Ramos (cell line): ENCODE results near the gene TBC1D1.

Experiments used
- in situ Hi-C: fragments of 300-500 bp; cut with MboI; formaldehyde crosslinking; loops from one replicate; pipeline ENCODE4 v1.14.3; 2022; ENCODE audit warnings: low sequenced_read_pairs; ENCODE audit not compliant: unreplicated experiment

TBC1D1 gene

DNA sequence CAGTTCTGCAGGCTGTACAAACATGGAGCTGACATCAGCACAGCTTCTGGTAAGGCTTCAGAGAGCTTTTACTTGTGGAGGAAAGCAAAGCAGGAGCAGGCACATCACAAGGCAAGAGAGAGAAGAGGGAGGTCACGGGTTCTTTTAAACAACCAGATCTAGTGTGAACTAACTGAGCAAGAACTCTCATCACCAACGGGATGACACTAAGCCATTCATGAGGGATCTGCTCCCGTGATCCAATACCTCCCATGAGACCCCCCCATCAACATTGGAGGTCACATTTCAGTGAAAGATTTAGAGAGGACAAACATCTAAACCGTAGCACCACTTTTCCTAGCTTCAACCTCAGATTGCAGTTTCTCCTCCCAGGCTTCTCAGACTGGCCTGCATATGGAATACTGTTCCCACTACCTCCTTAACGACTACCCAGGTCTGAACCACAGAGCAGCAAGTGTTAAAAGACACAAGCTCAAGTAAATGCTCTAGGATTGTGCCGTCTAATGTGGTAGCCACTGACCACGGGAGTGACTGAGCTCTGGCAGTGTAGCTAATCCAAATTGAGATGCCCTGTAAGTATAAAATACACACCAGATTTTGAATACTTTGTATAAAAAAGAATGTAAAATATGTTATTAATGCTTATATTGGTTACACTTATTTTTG lies 262.0 kb downstream of the TBC1D1 start:
- in situ Hi-C loops, result no loop called here

DNA sequence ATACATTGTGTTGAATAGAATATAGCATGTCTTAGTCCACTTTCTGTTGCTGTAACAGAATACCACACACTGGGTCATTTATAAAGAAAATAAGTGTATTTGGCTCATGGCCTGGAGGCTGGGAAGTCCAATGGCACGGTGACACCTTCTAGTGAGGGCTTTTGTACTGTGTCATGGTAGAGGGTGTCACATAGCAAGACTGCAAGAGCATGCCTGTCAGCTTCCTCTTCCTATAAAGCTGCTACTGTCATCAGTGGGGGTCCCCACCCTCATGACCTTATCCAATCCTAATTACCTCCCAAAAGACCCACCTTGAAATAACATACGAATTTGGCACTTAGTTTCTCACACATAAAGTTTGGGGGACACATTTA lies 262.5 kb downstream of the TBC1D1 start:
- in situ Hi-C loops, result no loop called here

DNA sequence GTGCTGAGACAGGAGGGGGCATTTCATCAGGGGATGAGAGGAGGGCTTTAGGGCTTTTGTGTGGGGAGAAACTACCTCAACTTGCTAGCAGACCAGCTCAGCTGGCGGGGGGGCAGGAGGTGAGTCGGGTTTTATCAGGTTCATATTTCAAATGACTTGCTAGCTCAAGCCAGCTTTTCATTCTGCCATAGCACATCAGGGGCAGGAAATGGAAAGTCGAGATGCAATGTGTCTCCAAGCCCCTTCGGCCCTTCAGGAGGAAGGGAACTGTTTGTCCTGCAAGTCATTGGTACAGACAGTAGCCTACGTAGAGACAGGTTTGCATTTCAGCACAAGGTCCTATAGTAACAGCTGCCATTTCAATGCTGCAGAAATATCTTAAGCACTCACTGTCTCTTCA lies 263.4 kb downstream of the TBC1D1 start:
- in situ Hi-C loops, result no loop called here

- in situ Hi-C loops, result no loop called here
Observed at GRCh38 chr4:38154681-38155588, 264.1 kb downstream of the TBC1D1 start.

DNA sequence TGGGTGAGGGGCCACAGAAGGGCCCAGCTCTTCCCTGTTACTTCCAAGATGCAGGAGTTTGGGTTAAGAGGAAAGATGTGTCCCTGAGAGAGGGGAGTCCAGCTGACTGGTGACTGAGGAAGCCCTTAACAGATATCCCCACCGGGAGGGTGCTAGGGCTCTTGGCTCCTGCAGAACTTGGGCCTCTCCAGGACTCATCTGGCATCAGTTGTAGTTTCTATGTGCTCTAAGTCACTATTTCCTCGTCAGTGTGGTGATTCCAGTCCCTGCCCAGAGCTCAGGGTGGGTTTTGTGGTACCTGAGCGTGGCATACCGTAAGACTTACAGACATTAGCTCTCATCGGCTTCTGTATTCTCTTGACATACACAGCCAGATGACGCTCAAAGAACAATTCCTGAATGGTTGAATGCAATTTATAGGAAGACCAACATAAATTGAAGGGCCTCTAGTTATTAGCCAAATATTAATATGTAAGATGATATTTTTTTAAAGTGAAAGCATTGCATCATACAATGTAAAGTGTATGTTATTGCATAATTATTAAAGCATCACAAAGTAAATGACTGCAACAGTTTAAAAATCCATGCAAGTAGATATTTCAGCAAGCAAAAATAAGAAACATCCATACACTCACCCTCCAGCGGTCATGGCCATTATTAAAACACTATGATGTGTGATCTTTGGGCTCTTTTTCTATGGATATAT lies 264.9 kb downstream of the TBC1D1 start:
- in situ Hi-C loops, result no loop called here

- in situ Hi-C loops, result no loop called here
Observed at GRCh38 chr4:38157592-38157991, 266.7 kb downstream of the TBC1D1 start.

GRCh38 chr4:38160487-38161207 lies 269.8 kb downstream of the TBC1D1 start:
- in situ Hi-C loops, result no loop called here

DNA sequence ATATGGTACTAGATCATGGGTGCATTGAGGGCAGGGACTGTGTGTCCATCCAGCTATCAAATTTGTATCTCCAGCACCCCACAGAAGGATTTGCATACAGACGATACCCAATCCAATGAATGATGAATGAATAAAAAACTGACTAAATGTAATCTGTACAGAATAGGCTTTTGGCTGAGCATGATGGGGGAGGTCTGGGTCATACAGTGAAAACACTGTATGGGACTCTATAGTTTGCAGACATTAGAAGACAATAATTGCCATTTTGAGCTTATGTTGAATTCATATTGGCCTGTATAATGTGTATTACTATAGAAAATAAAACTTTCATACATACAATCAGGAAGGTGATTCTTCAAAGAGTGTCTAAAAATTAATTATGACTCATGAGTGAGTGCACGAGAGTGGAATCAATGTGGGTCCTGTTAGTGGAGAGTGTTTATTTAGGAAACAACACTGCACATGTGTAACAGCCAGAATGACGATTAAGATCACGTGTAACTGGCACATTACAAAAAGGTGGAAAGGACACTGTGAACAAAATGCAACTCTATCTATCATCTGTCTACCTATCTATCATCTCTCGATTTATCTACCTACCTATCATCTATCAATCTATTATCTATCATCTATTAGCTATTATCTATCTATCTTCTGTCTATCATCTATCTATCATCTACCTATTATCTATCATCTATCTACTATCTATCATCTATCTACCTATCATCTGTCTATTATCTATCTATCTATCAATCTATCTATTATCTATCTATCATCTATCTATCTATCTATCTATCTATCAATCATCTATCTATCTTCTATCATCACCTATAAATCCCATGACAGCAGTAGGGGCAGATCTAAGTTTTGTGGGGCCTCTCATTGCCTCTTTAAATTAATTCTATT lies 270.6 kb downstream of the TBC1D1 start:
- in situ Hi-C loops, result no loop called here

DNA sequence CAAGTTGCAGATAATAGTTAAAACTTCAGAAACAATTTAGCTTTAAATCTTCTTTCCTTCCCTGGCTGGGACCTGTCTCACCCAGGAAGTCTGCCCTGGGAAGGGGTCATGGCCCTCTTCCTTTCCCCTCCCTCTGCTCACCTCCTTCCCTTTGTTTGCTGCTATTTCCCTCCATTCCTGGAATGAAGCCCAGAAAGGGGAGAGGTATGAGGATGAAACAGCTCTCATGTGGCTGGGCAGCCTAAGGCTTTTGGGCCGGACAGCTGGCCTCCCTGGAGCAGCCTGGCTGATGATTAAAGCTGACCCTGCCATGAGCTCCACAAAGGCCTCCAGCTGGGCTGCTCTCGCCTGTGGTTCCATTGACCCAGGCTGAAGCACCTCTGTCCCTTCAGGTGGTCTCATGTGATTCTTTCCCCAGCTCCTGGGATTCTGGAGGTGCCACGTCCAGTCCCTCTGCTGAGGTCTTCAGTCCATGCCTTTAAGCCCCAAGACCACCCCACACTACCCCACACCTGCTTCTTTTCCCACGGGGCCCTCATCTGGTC lies 271.4 kb downstream of the TBC1D1 start:
- in situ Hi-C loops, result no loop called here

DNA sequence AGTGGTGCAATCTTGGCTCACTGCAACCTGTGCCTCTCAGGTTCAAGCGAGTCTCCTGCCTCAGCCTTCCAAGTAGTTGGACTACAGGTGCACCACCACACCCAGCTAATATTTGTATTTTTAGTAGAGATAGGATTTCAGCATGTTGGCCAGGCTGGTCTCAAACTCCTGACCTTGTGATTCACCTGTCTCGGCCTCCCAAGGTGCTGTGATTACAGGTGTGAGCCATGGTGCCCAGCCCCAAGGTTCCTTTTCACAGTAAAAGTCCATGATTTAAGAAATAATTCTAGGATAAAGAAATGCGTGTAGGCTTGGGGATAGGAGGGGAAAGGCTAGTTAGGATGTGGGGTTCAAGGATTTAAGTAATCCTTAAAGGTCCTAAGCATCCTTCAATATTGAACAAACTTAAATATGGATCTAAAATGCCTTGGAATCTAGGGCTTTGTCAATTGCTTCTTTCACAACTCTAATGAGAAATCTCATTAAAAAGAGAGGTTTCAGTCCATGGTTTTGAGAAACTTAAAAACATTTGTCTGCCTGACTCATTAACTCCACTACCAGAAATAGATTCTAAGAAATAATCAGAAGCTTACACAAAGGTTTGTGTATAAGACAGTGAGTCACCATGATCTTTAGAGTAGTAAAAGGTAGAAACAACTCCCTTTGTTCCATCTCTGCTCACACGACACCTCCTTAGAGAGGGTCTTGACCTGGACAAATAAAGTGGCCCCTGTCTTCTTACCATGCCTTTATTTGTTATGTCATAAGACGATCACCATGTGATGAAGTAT lies 272.5 kb downstream of the TBC1D1 start:
- in situ Hi-C loops, result no loop called here

DNA sequence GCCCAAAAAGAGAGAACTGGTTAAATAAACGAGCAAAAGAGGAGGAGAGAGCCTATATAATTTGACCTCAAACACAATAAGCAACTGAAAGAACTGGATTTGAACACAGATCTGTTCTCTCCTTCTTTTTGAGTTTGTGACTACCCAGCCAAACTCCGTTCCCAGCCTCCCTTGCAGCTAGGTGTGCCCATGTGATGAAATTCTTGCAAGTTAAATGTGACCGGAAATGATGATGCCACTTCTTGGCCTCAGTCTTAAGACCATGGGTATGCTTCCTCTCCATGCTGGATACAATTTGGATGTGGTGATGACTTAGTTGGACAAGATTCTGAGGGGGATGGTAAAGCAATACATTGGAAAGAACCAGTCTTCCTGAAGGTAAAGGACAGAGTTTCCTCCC lies 273.5 kb downstream of the TBC1D1 start:
- in situ Hi-C loops, result no loop called here

DNA sequence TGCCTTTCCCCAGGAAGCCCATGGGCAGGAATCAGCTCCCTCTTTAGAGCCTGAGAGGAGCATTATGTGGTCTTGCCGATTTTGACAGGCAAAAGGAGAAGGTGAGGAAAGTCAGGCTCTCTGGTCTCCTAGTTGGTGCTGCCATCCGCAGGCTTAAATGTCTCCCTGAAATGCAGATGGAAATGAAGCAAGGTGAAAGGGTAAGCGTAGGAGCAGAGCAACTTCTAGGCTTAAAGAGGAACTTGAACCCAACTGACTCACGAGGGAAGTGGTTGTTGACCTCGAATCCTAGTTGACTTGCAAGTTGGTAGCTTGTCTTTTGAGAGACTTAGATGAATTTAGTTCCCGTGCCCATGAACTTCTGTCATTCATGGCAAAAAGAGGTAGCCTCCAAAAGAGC lies 275.2 kb downstream of the TBC1D1 start:
- in situ Hi-C loops, result no loop called here

DNA sequence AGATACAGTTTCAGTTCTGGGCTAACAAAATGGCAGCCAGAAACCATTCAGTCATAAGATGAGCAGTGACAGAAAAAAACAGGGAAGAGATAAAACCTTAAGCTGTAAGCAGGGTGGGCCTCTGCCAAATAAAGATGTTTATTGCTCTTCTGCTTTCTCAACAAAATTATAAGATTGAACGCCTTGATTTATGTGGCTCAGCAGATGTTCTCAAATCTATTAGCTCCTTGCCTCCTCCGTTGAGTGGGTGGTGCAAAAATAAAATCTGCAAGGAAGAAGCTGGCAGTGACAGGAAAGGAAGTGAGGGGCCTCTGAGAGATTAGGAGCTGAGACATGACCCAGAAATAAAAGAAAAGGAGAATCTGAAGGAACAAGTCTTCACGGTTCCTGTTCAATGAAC lies 275.9 kb downstream of the TBC1D1 start:
- in situ Hi-C loops, result no loop called here

DNA sequence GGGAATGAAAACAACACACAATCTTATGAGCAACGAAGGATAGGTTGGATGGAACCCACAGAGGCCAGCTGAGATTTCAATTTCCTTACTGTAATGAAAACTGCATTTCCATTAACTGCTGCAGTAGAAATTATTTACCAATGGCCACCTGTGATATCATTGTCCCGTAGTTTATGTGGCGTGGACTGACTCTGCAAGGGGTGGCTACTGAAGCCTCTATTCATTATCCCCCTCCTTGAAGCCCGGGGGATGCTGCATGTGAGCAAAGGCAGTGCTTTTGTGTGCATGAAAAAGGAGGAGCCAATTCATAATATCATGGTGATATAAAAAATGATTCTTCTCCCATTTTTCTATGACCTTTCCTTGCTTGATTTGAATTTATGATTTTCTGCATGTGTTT lies 277.1 kb downstream of the TBC1D1 start:
- in situ Hi-C loops, result no loop called here

DNA sequence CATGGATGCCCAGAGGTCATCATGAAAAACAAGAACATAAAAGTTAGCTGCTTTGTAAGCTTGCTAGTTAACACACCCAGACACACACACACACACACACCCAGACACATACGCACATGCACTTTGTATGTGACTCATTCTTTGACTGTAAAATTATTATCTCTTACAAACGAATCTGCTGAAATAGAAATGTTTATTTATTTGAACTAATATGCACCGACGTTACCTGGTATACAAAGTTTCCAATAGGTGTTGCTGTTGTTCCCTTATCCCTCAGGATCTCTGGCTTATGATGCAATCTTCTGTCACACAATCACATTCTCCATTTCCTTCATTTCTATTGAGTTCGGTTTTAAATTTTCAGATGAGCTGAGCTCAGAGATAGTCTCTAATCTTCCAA lies 278.6 kb downstream of the TBC1D1 start:
- in situ Hi-C loops, result no loop called here

DNA sequence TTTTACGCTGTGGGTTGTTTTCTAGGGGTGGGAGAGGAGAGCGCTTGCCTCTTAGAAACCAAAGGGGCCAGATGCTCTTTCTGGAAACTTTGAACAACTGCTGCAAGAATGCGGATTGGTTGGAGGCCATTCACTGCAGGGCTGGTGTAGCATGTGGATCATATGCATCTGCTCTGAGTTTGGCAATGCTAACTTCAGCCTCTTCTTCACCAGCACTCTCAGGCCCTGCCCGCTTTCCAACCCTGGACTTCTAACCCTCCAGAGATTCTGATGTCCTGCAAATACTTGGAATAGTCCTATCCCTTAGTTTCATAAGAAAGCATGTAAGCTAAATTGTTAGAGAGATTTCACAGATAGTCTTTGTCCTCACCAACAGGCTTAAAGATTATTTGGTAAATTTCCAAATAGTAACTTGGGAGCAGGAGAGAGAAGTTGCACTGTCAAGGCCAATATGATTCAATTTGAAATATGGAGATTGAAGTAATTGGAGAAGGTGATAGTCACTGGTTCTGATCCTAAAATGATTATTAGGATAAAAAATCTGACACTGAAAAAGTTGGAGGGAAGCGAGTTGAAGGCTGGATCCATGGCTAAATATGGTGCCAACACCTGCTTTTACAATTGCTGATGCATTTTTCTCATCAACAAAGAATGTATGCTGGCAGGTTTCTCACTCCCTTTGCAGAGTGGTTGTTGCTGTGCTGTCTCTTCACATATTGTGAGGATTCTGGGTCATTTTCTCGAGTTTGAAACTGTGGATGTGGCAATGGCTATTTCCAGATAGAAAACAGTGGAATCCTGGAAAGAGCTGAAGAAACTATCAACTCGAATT lies 279.7 kb downstream of the TBC1D1 start:
- in situ Hi-C loops, result no loop called here

GRCh38 chr4:38172078-38172477 lies 281.2 kb downstream of the TBC1D1 start:
- in situ Hi-C loops, result no loop called here
